ENCODE results near the gene UBE2J2.

- TF ChIP-seq CTCF (conservative IDR thresholded peaks at IDR 0.05) (peak; percentile 33; the same call in 1 of the 2 replicates), EZH2 (IDR thresholded peaks at IDR 0.05; ENCODE audit: low read depth) (no peak)
Measured at GRCh38 chr1:1300352-1300739, 26.7 kb upstream of the UBE2J2 start.

Data from PC-9 (cell line).